K562 (cell line): ENCODE data around the gene PTP4A2. TPM values are rescaled to one million over a fixed set of nuclear protein-coding genes. Genes with fewer than 3 reads are reported as not detected.

Source experiments
- BHLHE40 ChIP-seq: IDR thresholded peaks from 2 replicates; pipeline ENCODE4 v1.6.1; 2011; ENCODE audit warnings: low read length, improper control_type of control experiment
- ETV1 ChIP-seq: fragments of 450-650 bp; conservative IDR thresholded peaks from 2 replicates; pipeline ENCODE4 v1.6.1; 2016; ENCODE audit warnings: missing genetic modification characterization, control low read depth, low read depth, missing compliant biosample characterization
- FOXK2 ChIP-seq, 2 experiments: fragments of 450-650 bp; IDR thresholded peaks in 1 of 2; conservative IDR thresholded peaks in 1 of 2; 2 replicates each; pipeline ENCODE4 v1.6.1; 2016; ENCODE audit warnings: low read depth in 2 of 2, mild to moderate bottlenecking in 1 of 2
- GABPA ChIP-seq: fragments of 200-800 bp; sonication (Bioruptor generic); conservative IDR thresholded peaks from 2 replicates; pipeline ENCODE4 v1.6.1; 2016; ENCODE audit warnings: low read depth, missing genetic modification characterization, missing compliant biosample characterization
- HDAC3 ChIP-seq: fragments of 450-650 bp; IDR thresholded peaks from 2 replicates; pipeline ENCODE4 v1.6.1; 2018; ENCODE audit warnings: borderline replicate concordance, mild to moderate bottlenecking, moderate library complexity; ENCODE audit not compliant: partially characterized antibody
- KHSRP ChIP-seq: fragments of 450-650 bp; IDR thresholded peaks from 2 replicates; pipeline ENCODE4 v1.6.1; 2017
- MCM5 ChIP-seq: fragments of 450-650 bp; IDR thresholded peaks from 2 replicates; pipeline ENCODE4 v1.6.1; 2016; ENCODE audit warnings: low read depth
- NFE2L1 ChIP-seq: fragments of 450-650 bp; IDR thresholded peaks from 2 replicates; pipeline ENCODE4 v1.6.1; 2016; ENCODE audit warnings: missing genetic modification characterization, low read depth, mild to moderate bottlenecking, missing compliant biosample characterization, moderate library complexity, borderline replicate concordance
- RAD51 ChIP-seq: fragments of 450-650 bp; IDR thresholded peaks from 2 replicates; pipeline ENCODE4 v1.7.1; 2016; ENCODE audit warnings: low read depth, mild to moderate bottlenecking, borderline replicate concordance
- RB1 ChIP-seq: fragments of 450-650 bp; IDR thresholded peaks from 2 replicates; pipeline ENCODE4 v1.6.1; 2017; ENCODE audit warnings: low read depth, mild to moderate bottlenecking
- SIRT6 ChIP-seq: IDR thresholded peaks from one replicate; pipeline ENCODE4 v1.6.1; 2012; ENCODE audit warnings: low read depth, mild to moderate bottlenecking, control low read depth, inconsistent platforms, low read length, moderate library complexity
- STAT5A ChIP-seq: IDR thresholded peaks from 2 replicates; pipeline ENCODE4 v1.6.1; 2012; ENCODE audit warnings: low read length, inconsistent platforms, borderline replicate concordance
- ZKSCAN3 ChIP-seq: fragments of 250-450 bp; sonication (Bioruptor Pico); IDR thresholded peaks from 2 replicates; pipeline ENCODE4 v1.4.0; 2020
- polyA plus RNA-seq, 8 experiments: library from polyadenylated mRNA; depleted of rRNA in 4 of 8; stranded (reverse) in 5 of 8; unstranded in 3 of 8; fragments of >200 nt; fragmentation: Nextera tagmentation in 2 of 8; fragmentation: Illumina TruSeq in 1 of 8; extraction: Ambion mirVana in 2 of 8; extraction: Trizol in 1 of 8; gene quantifications; 2 replicates each; pipeline versions ENCODE4 v1.2.1 to v1.2.3, GENCODE V29; 2011 to 2014; ENCODE audit warnings: inconsistent platforms in 1 of 8, missing spikeins in 1 of 8
- total RNA-seq, 7 experiments: library from RNA; depleted of rRNA in 6 of 7; stranded (reverse); fragments of >200 nt in 6 of 7; fragmentation: Illumina TruSeq in 2 of 7; extraction: Trizol in 2 of 7; gene quantifications; 2 replicates each; pipeline versions ENCODE4 v1.2.1 to v1.2.3, GENCODE V29; 2011 to 2021; ENCODE audit warnings: low replicate concordance in 1 of 7
- TF ChIP-seq, protein P1 (sequence below): conservative IDR thresholded peaks from 2 replicates; pipeline ENCODE4 v1.6.1; 2011; ENCODE audit warnings: low read depth, mild to moderate bottlenecking, low read length; ENCODE audit not compliant: control insufficient read depth
- TF ChIP-seq, protein P2 (sequence below): fragments of 450-650 bp; IDR thresholded peaks from 2 replicates; pipeline ENCODE4 v1.6.1; 2016
- TF ChIP-seq, protein P3 (sequence below): sonication (generic); formaldehyde crosslinking; IDR thresholded peaks from 2 replicates; pipeline ENCODE4 v1.8.0; 2022; ENCODE audit warnings: mild to moderate bottlenecking, missing genetic modification reagents
- TF ChIP-seq, protein P4 (sequence below): sonication (generic); formaldehyde crosslinking; IDR thresholded peaks from 2 replicates; pipeline ENCODE4 v1.8.1; 2023; ENCODE audit warnings: mild to moderate bottlenecking, missing genetic modification reagents
- TF ChIP-seq, protein P5 (sequence below), 2 experiments: fragments of 450-650 bp; conservative IDR thresholded peaks; 2 replicates each; pipeline ENCODE4 v1.6.1; 2017; ENCODE audit warnings: mild to moderate bottlenecking in 2 of 2, moderate library complexity in 2 of 2

PTP4A2 gene
- total and polyA plus RNA-seq, 9 of the 15 experiments (the other 6 are each of a cell fraction or from before 2014, with no cell fraction given): 197 to 870 (median 480) TPM

DNA sequence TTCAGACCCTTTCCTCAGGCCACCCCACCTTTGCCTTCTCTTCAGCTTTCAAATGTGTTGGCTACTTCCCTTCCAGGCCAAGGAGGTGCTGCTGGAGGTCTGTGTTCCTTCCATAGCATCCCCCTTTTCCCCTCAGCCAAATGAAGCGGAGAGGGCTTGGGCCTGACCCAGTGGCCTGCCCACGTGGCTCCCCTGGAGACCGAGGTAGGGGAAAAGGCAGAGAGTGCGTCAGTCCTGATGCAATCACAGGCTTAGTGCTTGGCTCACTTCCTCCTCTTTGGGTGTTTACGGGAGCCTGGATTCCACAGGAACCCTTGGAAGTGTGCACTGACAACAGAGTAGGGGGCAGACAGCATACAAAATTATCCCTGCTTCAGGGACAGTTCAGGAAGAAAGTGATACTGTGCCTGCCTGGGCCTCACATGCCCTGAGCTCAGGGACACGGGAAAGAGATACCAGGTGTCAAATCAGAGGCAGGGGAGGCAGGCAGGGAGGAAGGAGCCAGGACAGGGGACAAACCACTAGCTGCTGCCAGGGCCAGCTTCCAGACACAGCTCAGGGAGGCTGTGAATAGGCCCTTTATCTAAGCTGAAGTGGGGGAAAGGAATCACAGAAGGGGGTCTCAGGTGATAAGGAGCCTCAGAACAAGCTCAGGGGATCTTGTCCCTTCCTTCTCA is 16.6 kb upstream of the PTP4A2 start (continued):
- TF ChIP-seq NFE2L1 (0 out of 2 replicates have a peak, but pooled peaks have one; percentile 19), ZKSCAN3 (CRISPR knock-in tag) (0 out of 2 replicates have a peak, but pooled peaks have one; percentile 21), RB1 (no peak), GABPA (peak; percentile 66), ETV1 (peak; percentile 90), FOXK2 (conservative IDR thresholded peaks at IDR 0.05 in 1 of 2, IDR thresholded peaks at IDR 0.05 in 1 of 2; ENCODE audit: low read depth in 2 of 2) (peak; percentile 83 to 86), STAT5A (no peak), HDAC3 (no peak), MCM5 (no peak), RAD51 (peak; percentile 77), KHSRP (no peak), BHLHE40 (peak; percentile 30; the same call in 1 of the 2 replicates), SIRT6 (no peak)
- TF ChIP-seq, protein P1, sequence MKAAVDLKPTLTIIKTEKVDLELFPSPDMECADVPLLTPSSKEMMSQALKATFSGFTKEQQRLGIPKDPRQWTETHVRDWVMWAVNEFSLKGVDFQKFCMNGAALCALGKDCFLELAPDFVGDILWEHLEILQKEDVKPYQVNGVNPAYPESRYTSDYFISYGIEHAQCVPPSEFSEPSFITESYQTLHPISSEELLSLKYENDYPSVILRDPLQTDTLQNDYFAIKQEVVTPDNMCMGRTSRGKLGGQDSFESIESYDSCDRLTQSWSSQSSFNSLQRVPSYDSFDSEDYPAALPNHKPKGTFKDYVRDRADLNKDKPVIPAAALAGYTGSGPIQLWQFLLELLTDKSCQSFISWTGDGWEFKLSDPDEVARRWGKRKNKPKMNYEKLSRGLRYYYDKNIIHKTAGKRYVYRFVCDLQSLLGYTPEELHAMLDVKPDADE: no peak
- TF ChIP-seq, protein P2, sequence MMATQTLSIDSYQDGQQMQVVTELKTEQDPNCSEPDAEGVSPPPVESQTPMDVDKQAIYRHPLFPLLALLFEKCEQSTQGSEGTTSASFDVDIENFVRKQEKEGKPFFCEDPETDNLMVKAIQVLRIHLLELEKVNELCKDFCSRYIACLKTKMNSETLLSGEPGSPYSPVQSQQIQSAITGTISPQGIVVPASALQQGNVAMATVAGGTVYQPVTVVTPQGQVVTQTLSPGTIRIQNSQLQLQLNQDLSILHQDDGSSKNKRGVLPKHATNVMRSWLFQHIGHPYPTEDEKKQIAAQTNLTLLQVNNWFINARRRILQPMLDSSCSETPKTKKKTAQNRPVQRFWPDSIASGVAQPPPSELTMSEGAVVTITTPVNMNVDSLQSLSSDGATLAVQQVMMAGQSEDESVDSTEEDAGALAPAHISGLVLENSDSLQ: no peak; the same call in 1 of the 2 replicates
- TF ChIP-seq, protein P3, sequence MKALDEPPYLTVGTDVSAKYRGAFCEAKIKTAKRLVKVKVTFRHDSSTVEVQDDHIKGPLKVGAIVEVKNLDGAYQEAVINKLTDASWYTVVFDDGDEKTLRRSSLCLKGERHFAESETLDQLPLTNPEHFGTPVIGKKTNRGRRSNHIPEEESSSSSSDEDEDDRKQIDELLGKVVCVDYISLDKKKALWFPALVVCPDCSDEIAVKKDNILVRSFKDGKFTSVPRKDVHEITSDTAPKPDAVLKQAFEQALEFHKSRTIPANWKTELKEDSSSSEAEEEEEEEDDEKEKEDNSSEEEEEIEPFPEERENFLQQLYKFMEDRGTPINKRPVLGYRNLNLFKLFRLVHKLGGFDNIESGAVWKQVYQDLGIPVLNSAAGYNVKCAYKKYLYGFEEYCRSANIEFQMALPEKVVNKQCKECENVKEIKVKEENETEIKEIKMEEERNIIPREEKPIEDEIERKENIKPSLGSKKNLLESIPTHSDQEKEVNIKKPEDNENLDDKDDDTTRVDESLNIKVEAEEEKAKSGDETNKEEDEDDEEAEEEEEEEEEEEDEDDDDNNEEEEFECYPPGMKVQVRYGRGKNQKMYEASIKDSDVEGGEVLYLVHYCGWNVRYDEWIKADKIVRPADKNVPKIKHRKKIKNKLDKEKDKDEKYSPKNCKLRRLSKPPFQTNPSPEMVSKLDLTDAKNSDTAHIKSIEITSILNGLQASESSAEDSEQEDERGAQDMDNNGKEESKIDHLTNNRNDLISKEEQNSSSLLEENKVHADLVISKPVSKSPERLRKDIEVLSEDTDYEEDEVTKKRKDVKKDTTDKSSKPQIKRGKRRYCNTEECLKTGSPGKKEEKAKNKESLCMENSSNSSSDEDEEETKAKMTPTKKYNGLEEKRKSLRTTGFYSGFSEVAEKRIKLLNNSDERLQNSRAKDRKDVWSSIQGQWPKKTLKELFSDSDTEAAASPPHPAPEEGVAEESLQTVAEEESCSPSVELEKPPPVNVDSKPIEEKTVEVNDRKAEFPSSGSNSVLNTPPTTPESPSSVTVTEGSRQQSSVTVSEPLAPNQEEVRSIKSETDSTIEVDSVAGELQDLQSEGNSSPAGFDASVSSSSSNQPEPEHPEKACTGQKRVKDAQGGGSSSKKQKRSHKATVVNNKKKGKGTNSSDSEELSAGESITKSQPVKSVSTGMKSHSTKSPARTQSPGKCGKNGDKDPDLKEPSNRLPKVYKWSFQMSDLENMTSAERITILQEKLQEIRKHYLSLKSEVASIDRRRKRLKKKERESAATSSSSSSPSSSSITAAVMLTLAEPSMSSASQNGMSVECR (CRISPR knock-in tag): no peak
- TF ChIP-seq, protein P4, sequence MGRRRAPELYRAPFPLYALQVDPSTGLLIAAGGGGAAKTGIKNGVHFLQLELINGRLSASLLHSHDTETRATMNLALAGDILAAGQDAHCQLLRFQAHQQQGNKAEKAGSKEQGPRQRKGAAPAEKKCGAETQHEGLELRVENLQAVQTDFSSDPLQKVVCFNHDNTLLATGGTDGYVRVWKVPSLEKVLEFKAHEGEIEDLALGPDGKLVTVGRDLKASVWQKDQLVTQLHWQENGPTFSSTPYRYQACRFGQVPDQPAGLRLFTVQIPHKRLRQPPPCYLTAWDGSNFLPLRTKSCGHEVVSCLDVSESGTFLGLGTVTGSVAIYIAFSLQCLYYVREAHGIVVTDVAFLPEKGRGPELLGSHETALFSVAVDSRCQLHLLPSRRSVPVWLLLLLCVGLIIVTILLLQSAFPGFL: no peak
- TF ChIP-seq, protein P5, sequence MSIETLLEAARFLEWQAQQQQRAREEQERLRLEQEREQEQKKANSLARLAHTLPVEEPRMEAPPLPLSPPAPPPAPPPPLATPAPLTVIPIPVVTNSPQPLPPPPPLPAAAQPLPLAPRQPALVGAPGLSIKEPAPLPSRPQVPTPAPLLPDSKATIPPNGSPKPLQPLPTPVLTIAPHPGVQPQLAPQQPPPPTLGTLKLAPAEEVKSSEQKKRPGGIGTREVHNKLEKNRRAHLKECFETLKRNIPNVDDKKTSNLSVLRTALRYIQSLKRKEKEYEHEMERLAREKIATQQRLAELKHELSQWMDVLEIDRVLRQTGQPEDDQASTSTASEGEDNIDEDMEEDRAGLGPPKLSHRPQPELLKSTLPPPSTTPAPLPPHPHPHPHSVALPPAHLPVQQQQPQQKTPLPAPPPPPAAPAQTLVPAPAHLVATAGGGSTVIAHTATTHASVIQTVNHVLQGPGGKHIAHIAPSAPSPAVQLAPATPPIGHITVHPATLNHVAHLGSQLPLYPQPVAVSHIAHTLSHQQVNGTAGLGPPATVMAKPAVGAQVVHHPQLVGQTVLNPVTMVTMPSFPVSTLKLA (conservative IDR thresholded peaks at IDR 0.05): peak; percentile 80 to 82
